Measurements from ENCODE around the gene SUPT3H.

Gene SUPT3H

DNA sequence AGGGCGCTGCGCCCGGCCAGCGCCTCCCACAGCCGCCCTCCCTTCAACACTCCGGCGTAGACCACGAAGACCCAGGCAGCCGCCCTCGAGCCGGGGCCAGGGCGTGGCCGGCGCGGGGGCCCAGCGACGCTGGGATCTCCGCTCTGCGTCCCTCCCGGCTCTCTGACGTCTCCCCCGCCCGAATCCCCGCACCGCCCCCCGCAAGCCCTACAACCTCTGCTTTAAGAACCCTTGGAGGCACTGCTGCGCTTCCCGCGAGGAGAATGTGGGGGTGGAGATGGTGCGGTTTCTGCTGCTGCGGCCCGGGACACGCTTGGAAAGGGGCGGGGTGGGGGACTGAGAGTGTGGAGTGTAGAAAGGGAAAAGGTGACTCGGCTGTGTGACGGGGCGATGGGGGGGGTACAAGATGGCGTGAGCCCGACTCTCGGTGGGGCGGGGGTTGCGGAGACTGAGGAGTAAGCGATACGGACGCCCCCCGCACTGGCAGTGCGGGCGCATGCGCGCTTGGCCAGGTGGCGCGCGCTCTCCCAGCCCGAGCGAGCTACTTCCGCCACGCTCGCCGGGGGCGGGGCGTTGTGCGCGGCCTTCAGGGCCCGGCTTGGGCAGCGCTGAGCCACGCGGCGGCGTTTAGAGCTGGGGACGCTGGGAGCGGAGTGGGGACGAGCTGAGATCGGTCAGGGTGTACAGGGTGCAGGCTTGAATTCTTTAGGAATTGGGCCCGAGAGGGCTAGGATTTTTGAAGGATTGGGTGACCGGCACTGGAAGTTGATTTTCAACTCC, at the start of gene SUPT3H:
Gene SUPT3H, minus strand, starts transcription at position 381 of the 780 bp plus-strand sequence.
- DNase-seq = peak; percentile 69 to 95

DNA sequence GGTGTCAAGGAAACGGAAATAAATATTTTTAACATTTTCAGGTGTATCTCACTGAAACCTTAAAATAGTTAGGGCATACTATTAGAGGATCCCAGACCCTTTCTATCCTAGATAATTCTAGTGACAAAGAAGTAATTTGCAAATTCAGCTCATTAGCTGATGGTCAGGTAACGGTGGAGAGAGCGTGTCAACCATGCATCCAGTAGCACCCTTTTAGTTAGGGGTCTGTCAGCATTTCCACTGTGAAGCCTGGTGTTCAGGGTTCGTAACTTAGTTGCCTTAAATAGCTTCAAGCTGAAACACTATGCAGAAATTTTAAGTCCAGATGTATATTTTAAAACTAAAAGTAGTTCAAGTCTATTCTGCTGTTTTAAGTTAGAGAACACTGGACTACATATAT, 48.5 kb upstream of the SUPT3H start:
- DNase-seq = no peak

DNA sequence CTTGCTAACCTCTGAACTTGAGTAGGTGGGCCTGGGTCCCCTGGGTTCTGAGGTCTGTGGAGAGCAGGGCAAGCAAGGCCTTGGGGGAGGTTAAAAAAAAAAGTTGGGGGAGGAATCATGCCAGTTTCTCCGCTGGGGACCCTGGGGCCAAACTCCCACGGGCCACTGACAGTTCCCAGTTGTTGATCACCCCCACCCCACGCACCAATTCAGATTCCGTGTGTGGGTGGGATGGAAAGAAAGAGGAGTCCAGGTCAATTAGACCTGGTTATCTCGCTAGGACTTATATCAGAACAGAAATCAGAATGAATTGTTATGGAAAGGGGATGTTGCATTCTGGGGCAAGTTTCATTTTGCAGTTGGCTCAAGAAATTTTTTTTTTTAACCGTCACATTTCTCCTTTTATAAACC, 46.7 kb upstream of the SUPT3H start:
- DNase-seq = peak in 1 of 2 donors; percentile 47

DNA sequence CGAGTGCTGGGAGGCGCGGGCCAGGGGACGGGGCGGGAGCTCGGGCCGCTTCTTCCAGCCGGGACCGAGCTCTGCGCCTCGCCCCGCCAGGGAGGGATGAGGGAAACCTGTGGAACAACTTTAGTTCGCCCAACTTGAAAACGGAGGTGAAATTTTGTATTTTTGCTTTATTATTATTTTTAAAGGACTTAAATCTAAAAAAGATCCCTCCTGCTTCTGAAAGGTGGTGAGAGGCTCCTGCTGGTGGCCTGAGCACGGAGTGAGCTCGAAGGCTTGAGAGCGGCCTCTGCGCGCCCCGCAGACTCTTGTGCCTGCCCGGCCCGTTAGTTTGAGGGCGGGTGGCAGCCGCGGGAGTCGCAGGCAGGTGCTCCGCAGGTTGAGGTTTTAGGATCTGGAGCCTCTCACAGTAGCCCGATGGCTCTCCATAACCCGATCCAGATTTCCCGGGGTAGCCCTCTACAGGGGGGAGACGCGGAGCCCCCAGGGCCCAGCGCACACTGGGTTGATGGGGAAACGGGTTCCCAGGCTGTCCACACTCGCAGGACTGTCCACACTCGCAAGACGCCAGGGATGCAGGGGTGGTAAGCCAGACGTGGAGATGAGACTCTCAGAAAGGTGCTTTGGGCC, 46.2 kb upstream of the SUPT3H start:
- peak in 1 of 2 donors; percentile 77 for DNase-seq

DNA sequence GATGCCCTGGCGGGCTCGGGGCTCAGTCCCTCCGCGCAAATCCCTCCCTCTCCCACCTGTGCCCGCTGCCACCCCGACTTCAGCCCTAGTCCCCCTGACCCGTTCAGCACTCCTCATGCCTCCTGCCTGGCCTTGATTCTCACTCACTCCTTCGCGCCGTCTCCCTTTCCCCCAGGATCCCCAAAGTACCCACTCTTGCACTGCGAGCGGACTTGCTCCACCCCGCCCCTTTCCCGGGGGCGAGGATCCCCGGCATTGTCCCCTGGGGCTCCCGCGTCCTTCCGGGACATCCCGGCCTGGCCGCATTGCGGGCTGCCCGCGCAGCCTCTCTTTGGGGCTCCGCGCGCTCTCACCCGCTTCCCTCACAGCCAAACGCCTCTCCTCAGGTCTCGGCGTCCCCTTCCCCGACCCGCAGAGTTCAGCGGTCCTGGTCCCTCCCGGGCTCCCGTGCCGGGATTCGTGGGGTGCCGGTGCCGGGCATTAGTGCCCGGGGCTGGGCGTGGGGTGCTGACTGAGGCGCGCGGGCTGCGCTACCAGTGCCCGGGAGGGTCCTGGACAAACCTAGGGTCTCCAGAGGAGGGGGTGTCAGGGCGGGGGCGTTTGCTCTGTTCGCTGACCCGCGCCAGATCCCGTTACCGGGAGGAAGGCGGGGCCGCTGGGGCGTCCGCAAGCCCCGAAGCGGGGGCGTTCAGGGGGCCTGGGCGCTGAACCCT, 45.5 kb upstream of the SUPT3H start:
- DNase-seq = peak in 1 of 2 donors; percentile 59

DNA sequence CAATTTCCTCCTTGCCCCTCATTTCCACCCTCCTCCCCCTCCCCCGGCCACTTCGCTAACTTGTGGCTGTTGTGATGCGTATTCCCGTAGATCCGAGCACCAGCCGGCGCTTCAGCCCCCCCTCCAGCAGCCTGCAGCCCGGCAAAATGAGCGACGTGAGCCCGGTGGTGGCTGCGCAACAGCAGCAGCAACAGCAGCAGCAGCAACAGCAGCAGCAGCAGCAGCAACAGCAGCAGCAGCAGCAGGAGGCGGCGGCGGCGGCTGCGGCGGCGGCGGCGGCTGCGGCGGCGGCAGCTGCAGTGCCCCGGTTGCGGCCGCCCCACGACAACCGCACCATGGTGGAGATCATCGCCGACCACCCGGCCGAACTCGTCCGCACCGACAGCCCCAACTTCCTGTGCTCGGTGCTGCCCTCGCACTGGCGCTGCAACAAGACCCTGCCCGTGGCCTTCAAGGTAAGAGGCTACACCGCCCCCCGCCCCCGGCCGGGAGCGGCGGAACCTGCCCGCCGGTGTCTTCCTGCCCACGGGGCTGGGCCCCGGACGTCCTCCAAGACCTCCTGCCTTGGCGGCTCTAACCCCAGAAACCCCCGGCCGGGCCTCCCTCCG, 44.9 kb upstream of the SUPT3H start:
- DNase-seq = peak in 1 of 2 donors; percentile 68

DNA sequence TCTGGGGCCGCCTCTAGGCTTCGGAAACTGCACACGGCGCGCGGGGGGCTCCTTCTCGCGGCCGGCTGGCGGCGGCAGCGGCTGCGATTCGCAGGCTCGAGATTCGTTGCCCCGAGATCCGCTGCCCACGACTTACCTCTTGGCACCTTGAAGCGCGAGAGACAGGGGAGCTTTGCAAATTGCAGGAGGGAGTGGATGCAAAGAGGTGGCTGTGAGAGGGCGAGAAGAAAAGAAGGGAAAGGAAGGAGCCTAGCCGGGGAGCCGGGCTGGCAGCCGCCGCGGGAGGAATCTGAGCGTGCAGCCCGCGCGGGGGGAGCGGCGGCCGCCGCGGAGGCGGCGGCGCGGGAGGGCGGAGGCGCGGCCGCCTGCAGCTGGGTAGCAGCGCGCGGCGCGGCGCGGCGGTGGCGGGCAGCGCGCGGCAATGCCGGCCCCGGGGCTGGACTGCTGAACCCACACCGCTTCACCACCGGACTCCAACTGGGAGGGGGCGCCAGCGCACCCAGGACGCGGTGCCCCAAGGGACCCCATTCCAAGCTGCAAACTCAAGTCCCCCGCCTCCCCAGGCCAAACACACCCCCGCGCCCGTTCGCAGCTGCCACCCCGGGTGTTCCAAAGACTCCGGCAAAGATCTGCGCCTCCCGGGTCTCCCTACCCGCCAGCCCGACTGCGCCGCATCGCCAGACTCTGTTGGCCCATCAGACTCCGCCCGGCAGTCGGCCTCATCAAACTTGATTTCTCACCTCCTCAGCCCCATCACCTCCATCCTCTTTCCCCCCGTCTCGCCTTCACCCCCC, 44.2 kb upstream of the SUPT3H start:
- DNase-seq = peak; percentile 62 to 68

DNA sequence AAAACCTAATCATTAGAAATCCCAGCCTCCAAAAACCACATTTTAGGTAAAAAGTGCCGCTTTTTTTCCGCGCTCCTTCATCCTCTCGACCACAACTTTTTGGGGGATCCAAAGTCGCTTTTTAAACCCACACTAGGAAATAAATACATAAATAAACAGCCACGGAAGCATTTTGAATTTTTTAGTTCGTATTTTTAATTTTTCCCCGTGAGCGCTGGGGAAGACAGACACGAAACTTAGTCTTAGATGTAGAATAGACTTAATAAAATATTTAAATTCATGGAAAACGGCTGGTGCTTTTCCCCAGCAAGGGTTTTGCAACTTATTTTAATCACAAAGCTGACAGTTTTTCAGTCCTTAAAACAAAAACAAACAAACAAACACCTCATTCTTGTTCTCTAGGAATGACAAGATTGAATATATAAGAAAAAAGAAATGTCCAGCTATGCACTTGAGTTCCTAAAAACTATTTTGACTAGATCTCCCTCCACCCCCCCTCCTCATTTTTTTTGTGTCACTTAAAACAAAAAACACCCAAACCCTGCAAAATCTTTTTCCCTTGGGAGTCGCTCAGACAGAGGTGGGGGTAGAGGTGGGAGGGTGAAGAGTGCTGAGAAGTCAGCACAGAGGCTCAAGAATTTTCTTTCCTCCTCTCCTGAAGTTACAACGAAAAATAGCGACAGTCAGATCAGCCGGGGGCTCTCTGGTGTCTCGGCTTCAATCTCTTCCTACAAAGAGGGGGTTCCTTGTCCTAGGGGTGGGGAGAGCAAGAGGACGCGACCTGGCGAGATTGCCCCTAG, 43.4 kb upstream of the SUPT3H start:
- DNase-seq = no peak

DNA sequence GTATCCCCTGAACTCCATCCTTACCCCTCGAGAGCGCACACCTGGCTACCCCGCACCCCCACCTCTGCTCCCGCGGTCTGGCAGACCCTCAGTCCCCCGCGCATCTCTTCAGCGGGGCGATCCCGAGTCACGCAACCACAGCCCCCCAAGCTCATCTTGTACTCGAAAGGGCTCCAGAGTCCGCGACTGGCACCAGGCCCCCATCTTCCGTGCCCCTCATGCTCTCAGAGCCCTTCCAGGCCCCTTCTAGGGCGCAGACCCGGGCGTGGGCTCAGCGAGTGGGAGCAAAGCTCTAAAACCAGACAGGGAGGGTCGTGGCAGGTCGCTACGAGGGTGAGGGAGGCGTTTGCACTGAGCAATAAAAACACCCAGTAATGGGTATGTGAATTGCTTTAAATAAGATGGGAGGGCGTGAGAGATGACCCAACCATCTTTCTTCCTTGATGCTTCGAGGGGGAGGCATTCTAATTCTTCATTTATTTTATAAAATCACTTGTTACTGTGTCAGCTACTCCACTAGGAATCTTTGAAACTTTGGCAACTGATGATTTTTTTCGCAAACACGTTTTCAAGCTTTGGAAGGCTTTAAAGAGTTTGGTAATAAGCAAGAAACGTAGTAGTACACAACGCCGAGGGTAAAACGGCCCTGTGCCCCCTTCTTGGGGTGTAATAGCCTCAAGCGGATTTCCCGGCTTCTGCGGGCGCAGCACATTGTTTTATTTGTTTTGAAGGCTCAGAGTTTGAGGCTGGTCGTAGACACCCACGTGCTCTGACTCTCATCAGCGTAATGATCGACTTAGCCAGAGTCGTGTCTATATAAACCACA, 42.6 kb upstream of the SUPT3H start:
- no peak for DNase-seq

DNA sequence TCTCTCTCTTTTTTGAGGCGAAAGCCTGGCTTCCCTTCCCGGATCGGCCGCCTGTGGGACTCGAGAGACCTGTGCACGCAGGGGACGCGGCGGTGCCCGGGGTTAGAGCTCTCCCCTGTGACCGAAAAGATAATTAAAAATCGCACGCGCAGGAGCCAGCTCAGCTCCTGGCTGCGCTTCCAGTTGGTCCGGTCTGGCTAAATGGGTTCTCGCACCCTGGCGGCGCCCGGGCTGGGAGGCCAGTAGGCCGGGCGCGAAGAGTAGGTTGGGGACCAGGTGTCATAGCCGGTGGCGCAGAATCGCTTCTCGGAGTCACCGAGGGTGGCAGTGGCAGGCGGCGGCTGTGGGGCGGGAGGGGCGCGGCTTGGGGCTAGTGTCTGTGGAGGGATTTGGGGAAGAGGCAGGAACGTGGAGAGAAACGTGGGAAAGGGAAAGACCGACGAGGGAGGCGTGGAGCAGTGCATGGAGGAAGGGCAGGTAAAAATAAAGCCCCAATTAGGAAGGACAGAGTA, 41.9 kb upstream of the SUPT3H start:
- peak; percentile 54 to 58 for DNase-seq

DNA sequence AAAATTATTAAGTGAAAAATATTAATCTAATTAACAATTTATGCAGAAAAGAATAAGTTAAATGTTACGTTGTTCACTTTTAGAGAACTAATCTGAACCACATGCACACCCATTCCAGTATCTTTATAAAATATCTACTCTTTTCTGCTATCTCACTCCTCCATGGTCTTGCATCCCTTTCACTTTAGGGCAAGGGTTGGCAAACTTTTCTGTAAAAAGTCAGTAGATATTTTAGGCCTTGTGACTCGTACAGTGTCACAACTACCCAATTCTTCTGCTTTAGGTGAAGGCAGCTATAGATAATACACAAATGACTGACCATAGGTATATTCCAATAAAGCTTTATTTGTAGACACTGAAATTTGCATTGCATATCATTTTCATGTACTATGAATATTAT, 39.7 kb upstream of the SUPT3H start:
- peak in 1 of 2 donors; percentile 63 for DNase-seq

DNA sequence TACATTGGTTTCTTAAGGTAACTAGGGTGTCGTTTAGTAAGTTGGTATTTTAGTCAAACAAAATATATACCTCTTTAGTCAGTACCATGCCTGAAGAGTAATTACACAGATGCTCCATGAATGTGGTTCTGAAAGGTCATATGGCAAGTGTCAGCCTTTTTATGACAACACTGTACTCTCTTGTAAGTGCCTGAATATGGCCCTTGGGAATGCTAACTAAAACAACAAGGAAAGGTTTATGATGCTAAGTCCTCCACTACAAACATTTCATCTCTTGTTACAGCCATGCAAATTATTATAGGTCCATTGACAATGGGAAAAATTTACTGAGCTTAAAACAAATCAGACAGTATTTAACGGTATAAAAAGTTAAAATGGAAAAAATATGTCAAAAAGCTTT, 39.0 kb upstream of the SUPT3H start:
- DNase-seq = no peak

DNA sequence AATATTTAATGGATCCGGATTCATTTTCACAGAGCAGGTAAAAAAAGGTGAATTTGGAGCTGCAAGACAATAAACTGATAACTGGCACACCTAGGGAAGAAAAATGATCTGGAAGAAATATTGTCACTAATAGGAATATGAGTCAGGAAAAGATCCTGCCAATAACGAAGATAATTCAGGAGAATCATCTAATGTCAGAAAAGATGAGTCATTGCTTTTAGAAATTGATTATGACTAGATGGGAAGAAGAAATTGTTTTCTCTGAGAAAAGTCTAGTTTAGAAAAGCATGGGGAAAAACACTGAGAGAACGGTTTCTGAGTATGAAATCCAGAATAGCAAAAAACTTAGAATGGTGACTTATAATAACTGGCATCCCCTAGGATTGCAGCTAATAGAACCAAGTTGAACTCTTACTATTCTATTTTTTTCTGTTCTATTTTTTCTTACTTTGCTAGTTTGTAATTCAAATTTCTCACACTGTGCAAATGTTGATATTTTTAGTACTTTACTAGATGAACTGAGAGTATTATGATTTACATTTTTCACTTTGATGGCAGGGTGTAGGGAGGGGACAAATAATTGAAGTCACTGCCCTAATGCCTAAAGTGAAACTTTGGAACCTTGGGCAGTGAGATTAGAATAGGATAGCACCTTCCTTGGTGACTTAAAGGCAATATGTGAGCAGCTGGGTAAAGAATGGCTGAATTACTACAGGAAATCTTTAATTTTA, 38.2 kb upstream of the SUPT3H start:
- DNase-seq = no peak

DNA sequence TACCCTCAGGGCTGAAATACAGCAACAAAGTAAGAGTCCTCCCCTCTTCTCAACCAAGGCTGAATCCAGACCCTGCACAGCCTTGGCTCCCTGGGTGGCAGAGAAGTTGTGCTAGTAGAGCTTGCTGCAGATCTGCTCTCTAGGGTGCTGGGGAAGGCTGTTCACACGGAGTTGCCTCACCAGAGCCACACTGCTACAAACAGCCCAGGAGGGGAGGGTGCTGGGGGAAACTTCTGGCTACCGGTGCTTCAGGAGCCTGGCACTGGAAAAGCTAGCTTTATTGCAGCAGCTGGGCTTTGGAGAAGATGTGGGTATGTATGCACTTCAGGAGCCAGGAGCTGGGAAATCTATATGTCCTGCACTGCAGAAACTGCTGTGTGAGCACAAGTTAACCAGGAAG, 37.6 kb upstream of the SUPT3H start:
- peak in 1 of 2 donors; percentile 24 for DNase-seq

DNA sequence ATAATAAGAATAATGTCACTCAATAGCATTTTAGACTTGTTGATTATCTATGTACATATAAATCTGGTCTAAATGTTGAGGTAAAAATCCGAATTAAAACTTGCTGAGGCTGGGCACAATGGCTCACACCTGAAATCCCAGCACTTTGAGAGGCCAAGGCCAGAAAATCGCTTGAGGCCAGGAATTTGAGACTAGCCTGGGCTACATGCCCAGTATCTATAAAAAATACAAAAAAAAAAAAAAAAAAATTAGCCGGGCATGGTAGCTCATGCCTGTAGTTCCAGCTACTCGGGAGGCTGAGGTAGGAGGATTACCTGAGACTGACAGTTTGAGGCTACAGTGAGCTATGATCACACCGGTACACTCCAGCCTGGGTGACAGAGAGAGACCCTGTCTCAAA, 34.2 kb upstream of the SUPT3H start:
- DNase-seq = no peak

DNA sequence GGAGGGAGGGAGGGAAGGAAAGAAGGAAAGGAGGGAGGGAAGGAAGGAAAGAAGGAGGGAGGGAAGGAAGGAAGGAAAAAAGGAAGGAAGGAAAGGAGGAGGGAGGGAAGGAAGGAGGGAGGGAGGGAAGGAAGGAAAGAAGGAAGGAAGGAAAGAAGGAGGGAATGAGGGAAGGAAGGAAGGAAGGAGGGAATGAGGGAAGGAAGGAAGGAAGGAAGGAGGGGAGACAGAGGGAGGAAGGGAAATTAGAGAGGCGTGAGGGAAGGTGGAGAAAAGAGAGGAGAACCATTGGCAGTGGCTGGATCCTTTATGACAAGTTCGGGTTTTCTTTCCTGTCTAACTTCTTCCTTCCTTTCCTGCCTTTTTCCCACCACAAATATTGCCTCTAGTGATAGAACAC, 22.3 kb upstream of the SUPT3H start:
- no peak for DNase-seq

DNA sequence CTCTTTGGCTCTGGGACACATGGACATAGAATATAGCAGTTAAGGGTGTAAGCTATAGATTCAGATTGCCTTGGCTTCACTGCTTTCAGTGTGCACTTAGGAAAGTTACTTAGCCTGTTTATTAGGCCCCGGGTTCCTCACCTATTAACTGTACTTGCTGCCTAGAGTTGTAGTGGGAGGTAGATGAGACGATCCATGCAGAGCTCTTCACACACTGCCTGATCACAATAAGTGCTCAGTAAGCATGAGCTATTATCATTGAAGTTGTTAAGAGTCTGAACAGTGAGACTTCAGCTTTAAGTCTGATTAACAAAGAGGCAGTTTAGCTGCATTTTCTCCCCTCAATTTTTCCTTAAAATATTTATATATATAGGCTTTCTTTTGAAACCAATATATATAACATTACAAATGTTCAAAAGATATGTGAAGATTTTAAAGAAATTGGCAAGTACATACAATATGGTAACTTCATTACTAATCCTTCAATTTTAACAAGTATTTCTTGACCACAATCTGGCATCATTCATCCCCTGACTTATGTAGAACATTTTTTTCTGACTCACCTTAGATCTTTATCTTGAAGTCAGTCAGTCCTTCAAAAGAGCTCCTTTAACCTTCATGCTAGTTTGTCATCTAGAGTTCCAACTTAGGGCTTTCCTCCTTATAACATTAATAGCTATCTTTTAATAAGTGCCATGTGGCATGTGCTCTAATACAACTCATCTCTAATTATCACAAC, 20.5 kb upstream of the SUPT3H start:
- no peak for DNase-seq

DNA sequence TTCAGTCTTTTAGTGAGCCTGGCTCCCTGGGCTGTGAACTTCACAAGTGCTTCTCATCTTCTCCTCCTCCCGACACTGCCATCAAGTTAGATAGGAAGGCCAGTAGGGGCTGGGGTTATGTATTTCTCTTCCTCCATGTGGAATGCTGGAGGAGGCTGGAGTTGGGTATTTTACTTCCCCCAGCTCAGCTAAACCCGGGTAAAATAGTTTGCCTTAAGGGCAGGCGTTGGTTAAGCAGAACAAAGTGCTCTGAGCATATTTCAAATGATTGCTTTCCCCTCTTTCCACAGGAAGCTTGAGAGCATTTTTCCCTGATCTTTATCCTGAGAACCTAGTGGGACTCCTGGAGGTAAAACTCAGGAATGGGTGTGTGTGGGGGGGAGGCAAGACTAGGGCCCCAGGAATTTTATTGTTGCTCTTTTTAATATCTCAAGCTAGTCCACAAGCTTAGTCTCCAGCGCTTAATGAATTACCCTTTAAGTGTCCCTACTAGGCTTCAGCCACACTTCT, 16.9 kb upstream of the SUPT3H start:
- DNase-seq = no peak

DNA sequence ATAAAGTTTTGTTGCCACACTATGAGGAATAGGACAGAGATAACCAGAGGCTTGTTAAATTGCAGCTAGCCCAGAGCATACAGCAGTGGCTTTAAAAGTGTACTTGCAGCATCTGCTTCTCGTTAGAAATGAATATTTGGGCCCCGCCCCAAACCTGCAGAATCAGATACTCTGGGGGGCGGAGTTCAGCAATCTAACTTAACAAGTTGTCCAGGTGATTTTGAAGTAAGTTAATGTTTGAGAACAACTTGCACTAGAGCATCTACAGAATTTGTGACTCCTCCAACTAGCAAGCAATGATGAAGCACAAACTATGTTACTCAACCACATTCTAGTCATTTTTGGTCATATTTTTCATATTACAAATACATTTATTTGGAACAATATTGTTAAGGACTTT, 10.6 kb upstream of the SUPT3H start:
- DNase-seq = no peak

All from bone marrow (tissue), 2 donors.